Measurements from ENCODE around the gene MSL3.

The MSL3 gene

GRCh38 chrX:11770320-11770719, 12.3 kb downstream of the MSL3 start:
- H3K4me3 ChIP-seq (ENCODE audit: low read depth, low read length): no peak overlapping the region; the same call in 1 of the 2 replicates
- peak; percentile 72 for TF ChIP-seq CTCF (IDR thresholded peaks at IDR 0.05; ENCODE audit: low read depth, low read length, missing control alignments)
- no peak for DNase-seq (ENCODE audit: low read depth)

- no peak overlapping the region for H3K4me3 ChIP-seq (ENCODE audit: low read depth, low read length)
- DNase-seq (ENCODE audit: low read depth): no peak
- no peak for TF ChIP-seq CTCF (IDR thresholded peaks at IDR 0.05; ENCODE audit: low read depth, low read length, missing control alignments)
Measured at GRCh38 chrX:11778230-11778629, 20.2 kb downstream of the MSL3 start.

- TF ChIP-seq CTCF (IDR thresholded peaks at IDR 0.05; ENCODE audit: low read depth, low read length, missing control alignments): no peak
- H3K4me3 ChIP-seq (ENCODE audit: low read depth, low read length): no peak overlapping the region
- DNase-seq (ENCODE audit: low read depth): no peak
Measured at GRCh38 chrX:11781133-11781532, 23.1 kb downstream of the MSL3 start.

- DNase-seq (ENCODE audit: low read depth): no peak
- TF ChIP-seq CTCF (IDR thresholded peaks at IDR 0.05; ENCODE audit: low read depth, low read length, missing control alignments): no peak
- H3K4me3 ChIP-seq (ENCODE audit: low read depth, low read length): no peak overlapping the region
Measured at GRCh38 chrX:11781734-11782370, 23.8 kb downstream of the MSL3 start.

- H3K4me3 ChIP-seq (ENCODE audit: low read depth, low read length): no peak overlapping the region
- no peak for DNase-seq (ENCODE audit: low read depth)
- TF ChIP-seq CTCF (IDR thresholded peaks at IDR 0.05; ENCODE audit: low read depth, low read length, missing control alignments): no peak
Measured at GRCh38 chrX:11784543-11784942, 26.5 kb downstream of the MSL3 start.

- TF ChIP-seq CTCF (IDR thresholded peaks at IDR 0.05; ENCODE audit: low read depth, low read length, missing control alignments): no peak
- no peak overlapping the region for H3K4me3 ChIP-seq (ENCODE audit: low read depth, low read length)
- no peak for DNase-seq (ENCODE audit: low read depth)
Measured at GRCh38 chrX:11786862-11787261, 28.8 kb downstream of the MSL3 start.

- no peak overlapping the region; the same call in 1 of the 2 replicates for H3K4me3 ChIP-seq (ENCODE audit: low read depth, low read length)
- TF ChIP-seq CTCF (IDR thresholded peaks at IDR 0.05; ENCODE audit: low read depth, low read length, missing control alignments): peak; percentile 62
- DNase-seq (ENCODE audit: low read depth): no peak
Measured at GRCh38 chrX:11787564-11787963, 29.5 kb downstream of the MSL3 start.

Data from GM12864 (cell line).